Mammary epithelial cell (primary cell): ENCODE data around the gene RHOB.

ENCODE experiments used
- CTCF ChIP-seq, 2 donors: IDR thresholded peaks in 1 of 2; conservative IDR thresholded peaks in 1 of 2; 2 replicates each; pipeline ENCODE4 v1.5.1; 2011 to 2012; ENCODE audit warnings: inconsistent platforms in 2 of 2, low read length in 2 of 2, mild to moderate bottlenecking in 2 of 2, control low read depth in 1 of 2, low read depth in 1 of 2; ENCODE audit not compliant: insufficient read depth in 1 of 2; ENCODE audit errors: extremely low read depth in 1 of 2
- EZH2 ChIP-seq: IDR thresholded peaks from 2 replicates; pipeline ENCODE4 v1.6.1; 2012; ENCODE audit warnings: low read length, inconsistent platforms, borderline replicate concordance

GRCh38 chr2:20411361-20411894 lies 35.4 kb upstream of the RHOB start:
- TF ChIP-seq CTCF (conservative IDR thresholded peaks at IDR 0.05 in 1 of 2, IDR thresholded peaks at IDR 0.05 in 1 of 2; ENCODE audit: extremely low read depth in 1 of 2, insufficient read depth in 1 of 2, low read depth in 1 of 2, low read length in 2 of 2) (peak; percentile 89 to 92), EZH2 (no peak)
